ENCODE measurements around the gene MST1. TPM values are rescaled to one million over a fixed set of nuclear protein-coding genes. Genes with fewer than 3 reads are reported as not detected.
"Not testable (repeated sequence)": the region's sequence is repeated elsewhere in the genome, so short reads cannot be mapped to it uniquely, and the experiment has no call there.

MST1 gene
- polyA plus RNA-seq, 2 donors = 11.2 to 30.0 TPM

GRCh38 chr3:49691481-49691880 lies 2.2 kb upstream of the MST1 start:
- H3K27ac ChIP-seq (ENCODE audit: low read depth in 2 of 2, low read length in 1 of 2); H3K9me3 ChIP-seq (ENCODE audit: control insufficient read depth in 2 of 2, insufficient read depth in 1 of 2, low read depth in 1 of 2, low read length in 1 of 2); H3K27me3 ChIP-seq (ENCODE audit: control insufficient read depth in 1 of 2, insufficient read depth in 2 of 2, low read length in 2 of 2); H3K4me3 ChIP-seq (ENCODE audit: low read depth in 1 of 2, low read length in 2 of 2); H3K36me3 ChIP-seq (ENCODE audit: control insufficient read depth in 2 of 2, insufficient read depth in 2 of 2, low read length in 1 of 2): not testable (repeated sequence)
- WGBS, 2 donors = 65 to 90% methylated on average over 3 of the region's 3 CpGs
- H3K4me1 ChIP-seq (ENCODE audit: control insufficient read depth in 2 of 2, insufficient read depth in 2 of 2, low read length in 1 of 2) = peaks cover 0 to 11% of the 10 kb centered on the region in 2 donors

GRCh38 chr3:49690856-49691255 lies 1.6 kb upstream of the MST1 start:
- not testable (repeated sequence) for H3K27ac ChIP-seq (ENCODE audit: low read depth in 2 of 2, low read length in 1 of 2); H3K9me3 ChIP-seq (ENCODE audit: control insufficient read depth in 2 of 2, insufficient read depth in 1 of 2, low read depth in 1 of 2, low read length in 1 of 2); H3K4me3 ChIP-seq (ENCODE audit: low read depth in 1 of 2, low read length in 2 of 2); H3K36me3 ChIP-seq (ENCODE audit: control insufficient read depth in 2 of 2, insufficient read depth in 2 of 2, low read length in 1 of 2); H3K27me3 ChIP-seq (ENCODE audit: control insufficient read depth in 1 of 2, insufficient read depth in 2 of 2, low read length in 2 of 2)
- peaks cover 0 to 11% of the 10 kb centered on the region in 2 donors for H3K4me1 ChIP-seq (ENCODE audit: control insufficient read depth in 2 of 2, insufficient read depth in 2 of 2, low read length in 1 of 2)
- 83 to 92% methylated on average over 3 of the region's 3 CpGs for WGBS, 2 donors

- H3K9me3 ChIP-seq (ENCODE audit: control insufficient read depth in 2 of 2, insufficient read depth in 1 of 2, low read depth in 1 of 2, low read length in 1 of 2); H3K27me3 ChIP-seq (ENCODE audit: control insufficient read depth in 1 of 2, insufficient read depth in 2 of 2, low read length in 2 of 2); H3K36me3 ChIP-seq (ENCODE audit: control insufficient read depth in 2 of 2, insufficient read depth in 2 of 2, low read length in 1 of 2): not testable (repeated sequence)
- peaks cover 0 to 11% of the 10 kb centered on the region in 2 donors for H3K4me1 ChIP-seq (ENCODE audit: control insufficient read depth in 2 of 2, insufficient read depth in 2 of 2, low read length in 1 of 2)
- H3K4me3 ChIP-seq (ENCODE audit: low read depth in 1 of 2, low read length in 2 of 2) = peak overlapping the region; percentile 95 to 99
- 7% methylated on average over 16 of the region's 16 CpGs for WGBS, 2 donors
- H3K27ac ChIP-seq (ENCODE audit: low read depth in 2 of 2, low read length in 1 of 2) = peak overlapping the region in 1 of 2 donors; percentile 79
These were observed 792 bp upstream of the MST1 start for GRCh38 chr3:49689908-49690624.

- not testable (repeated sequence) for H3K36me3 ChIP-seq (ENCODE audit: control insufficient read depth in 2 of 2, insufficient read depth in 2 of 2, low read length in 1 of 2); H3K27ac ChIP-seq (ENCODE audit: low read depth in 2 of 2, low read length in 1 of 2); H3K9me3 ChIP-seq (ENCODE audit: control insufficient read depth in 2 of 2, insufficient read depth in 1 of 2, low read depth in 1 of 2, low read length in 1 of 2); H3K27me3 ChIP-seq (ENCODE audit: control insufficient read depth in 1 of 2, insufficient read depth in 2 of 2, low read length in 2 of 2)
- Histone ChIP-seq H3K4me3 (ENCODE audit: low read depth in 1 of 2, low read length in 2 of 2) (peak overlapping the region; percentile 95 to 99), H3K4me1 (ENCODE audit: control insufficient read depth in 2 of 2, insufficient read depth in 2 of 2, low read length in 1 of 2) (peaks cover 0 to 11% of the 10 kb centered on the region in 2 donors)
- WGBS, 2 donors = 48 to 59% methylated on average over 7 of the region's 7 CpGs
These were observed 782 bp downstream of the MST1 start for GRCh38 chr3:49688338-49689045.

- H3K9me3 ChIP-seq (ENCODE audit: control insufficient read depth in 2 of 2, insufficient read depth in 1 of 2, low read depth in 1 of 2, low read length in 1 of 2); H3K4me3 ChIP-seq (ENCODE audit: low read depth in 1 of 2, low read length in 2 of 2); H3K27me3 ChIP-seq (ENCODE audit: control insufficient read depth in 1 of 2, insufficient read depth in 2 of 2, low read length in 2 of 2); H3K27ac ChIP-seq (ENCODE audit: low read depth in 2 of 2, low read length in 1 of 2): not testable (repeated sequence)
- H3K36me3 ChIP-seq (ENCODE audit: control insufficient read depth in 2 of 2, insufficient read depth in 2 of 2, low read length in 1 of 2) = peaks cover 7 to 18% of the 10 kb centered on the region in 2 donors
- H3K4me1 ChIP-seq (ENCODE audit: control insufficient read depth in 2 of 2, insufficient read depth in 2 of 2, low read length in 1 of 2) = peaks cover 0 to 11% of the 10 kb centered on the region in 2 donors
- WGBS, 2 donors = 84 to 90% methylated on average over 10 to 12 of the region's 12 CpGs
These were observed 1.9 kb downstream of the MST1 start for GRCh38 chr3:49687424-49687795.

- not testable (repeated sequence) for H3K9me3 ChIP-seq (ENCODE audit: control insufficient read depth in 2 of 2, insufficient read depth in 1 of 2, low read depth in 1 of 2, low read length in 1 of 2); H3K27ac ChIP-seq (ENCODE audit: low read depth in 2 of 2, low read length in 1 of 2); H3K27me3 ChIP-seq (ENCODE audit: control insufficient read depth in 1 of 2, insufficient read depth in 2 of 2, low read length in 2 of 2)
- WGBS, 2 donors = 13 to 16% methylated on average over 41 to 44 of the region's 44 CpGs
- H3K4me1 ChIP-seq (ENCODE audit: control insufficient read depth in 2 of 2, insufficient read depth in 2 of 2, low read length in 1 of 2) = peaks cover 0 to 11% of the 10 kb centered on the region in 2 donors
- H3K4me3 ChIP-seq (ENCODE audit: low read depth in 1 of 2, low read length in 2 of 2) = peak overlapping the region; percentile 31 to 49
- H3K36me3 ChIP-seq (ENCODE audit: control insufficient read depth in 2 of 2, insufficient read depth in 2 of 2, low read length in 1 of 2) = peaks cover 12 to 23% of the 10 kb centered on the region in 2 donors
These were observed 2.4 kb downstream of the MST1 start for GRCh38 chr3:49686769-49687423.

- H3K36me3 ChIP-seq (ENCODE audit: control insufficient read depth in 2 of 2, insufficient read depth in 2 of 2, low read length in 1 of 2) = peaks cover 12 to 29% of the 10 kb centered on the region in 2 donors
These were observed 2.9 kb downstream of the MST1 start for GRCh38 chr3:49686346-49686745.

GRCh38 chr3:49685846-49686245 lies 3.4 kb downstream of the MST1 start:
- not testable (repeated sequence) for H3K27ac ChIP-seq (ENCODE audit: low read depth in 2 of 2, low read length in 1 of 2); H3K27me3 ChIP-seq (ENCODE audit: control insufficient read depth in 1 of 2, insufficient read depth in 2 of 2, low read length in 2 of 2); H3K4me1 ChIP-seq (ENCODE audit: control insufficient read depth in 2 of 2, insufficient read depth in 2 of 2, low read length in 1 of 2); H3K9me3 ChIP-seq (ENCODE audit: control insufficient read depth in 2 of 2, insufficient read depth in 1 of 2, low read depth in 1 of 2, low read length in 1 of 2)
- 12 to 27% methylated on average over 30 to 35 of the region's 36 CpGs for WGBS, 2 donors
- H3K36me3 ChIP-seq (ENCODE audit: control insufficient read depth in 2 of 2, insufficient read depth in 2 of 2, low read length in 1 of 2) = peaks cover 15 to 33% of the 10 kb centered on the region in 2 donors
- peak overlapping the region in 1 of 2 donors; percentile 9 for H3K4me3 ChIP-seq (ENCODE audit: low read depth in 1 of 2, low read length in 2 of 2)

More at GRCh38 chr3:49686346-49686745, 2.9 kb downstream of the MST1 start:
- peaks cover 0 to 11% of the 10 kb centered on the region in 2 donors for H3K4me1 ChIP-seq (ENCODE audit: control insufficient read depth in 2 of 2, insufficient read depth in 2 of 2, low read length in 1 of 2)
- peak overlapping the region in 1 of 2 donors; percentile 15 for H3K27ac ChIP-seq (ENCODE audit: low read depth in 2 of 2, low read length in 1 of 2)
- WGBS, 2 donors = 2 to 5% methylated on average over 25 of the region's 29 CpGs
- H3K4me3 ChIP-seq (ENCODE audit: low read depth in 1 of 2, low read length in 2 of 2) = peak overlapping the region; percentile 31 to 49
- not testable (repeated sequence) for H3K27me3 ChIP-seq (ENCODE audit: control insufficient read depth in 1 of 2, insufficient read depth in 2 of 2, low read length in 2 of 2); H3K9me3 ChIP-seq (ENCODE audit: control insufficient read depth in 2 of 2, insufficient read depth in 1 of 2, low read depth in 1 of 2, low read length in 1 of 2)

GRCh38 chr3:49685103-49685502 lies 4.2 kb downstream of the MST1 start:
- WGBS, 2 donors = 93 to 94% methylated on average over 10 of the region's 10 CpGs
- not testable (repeated sequence) for H3K9me3 ChIP-seq (ENCODE audit: control insufficient read depth in 2 of 2, insufficient read depth in 1 of 2, low read depth in 1 of 2, low read length in 1 of 2); H3K4me3 ChIP-seq (ENCODE audit: low read depth in 1 of 2, low read length in 2 of 2); H3K27ac ChIP-seq (ENCODE audit: low read depth in 2 of 2, low read length in 1 of 2); H3K4me1 ChIP-seq (ENCODE audit: control insufficient read depth in 2 of 2, insufficient read depth in 2 of 2, low read length in 1 of 2); H3K27me3 ChIP-seq (ENCODE audit: control insufficient read depth in 1 of 2, insufficient read depth in 2 of 2, low read length in 2 of 2)
- H3K36me3 ChIP-seq (ENCODE audit: control insufficient read depth in 2 of 2, insufficient read depth in 2 of 2, low read length in 1 of 2) = peaks cover 20 to 41% of the 10 kb centered on the region in 2 donors

All from esophagus (tissue), 2 donors.